ENCODE data around the gene TIPRL. TPM values are rescaled to one million over a fixed set of nuclear protein-coding genes. Genes with fewer than 3 reads are reported as not detected.

The TIPRL gene
- total RNA-seq, 4 donors from 2014 or later, result 19.3 to 25.7 (median 21.7) TPM

DNA sequence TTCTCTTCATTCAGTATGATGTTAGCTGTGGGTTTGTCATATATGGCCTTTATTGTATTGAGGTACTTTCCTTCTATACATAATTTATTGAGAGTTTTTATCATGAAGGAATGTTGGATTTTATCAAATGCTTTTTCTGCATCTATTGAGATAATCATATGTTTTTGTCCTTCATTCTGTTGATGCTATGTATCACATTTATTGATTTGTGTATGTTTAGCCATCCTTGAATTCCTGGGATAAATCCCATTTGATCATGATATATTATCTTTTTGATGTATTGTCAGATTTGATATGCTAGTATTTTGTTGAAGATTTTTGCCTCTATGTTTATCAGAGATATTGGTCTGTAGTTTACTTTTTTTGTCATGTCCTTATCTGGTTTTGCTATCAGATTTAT lies 21.1 kb upstream of the TIPRL start:
- intact Hi-C loops (cut with DNase I), result no loop called here
- DNase-seq, result no peak
- Histone ChIP-seq H3K4me3 (replicated peaks in 1 of 3) (no peak overlapping the region), H3K36me3 (no peaks in the 10 kb centered on the region), H3K27me3 (no peaks in the 10 kb centered on the region), H3K4me1 (no peaks in the 10 kb centered on the region), H3K9me3 (no peaks in the 10 kb centered on the region), H3K27ac (no peak overlapping the region)
- TF ChIP-seq POLR2A (IDR thresholded peaks at IDR 0.05) (no peak), CTCF (IDR thresholded peaks at IDR 0.05) (no peak)

DNA sequence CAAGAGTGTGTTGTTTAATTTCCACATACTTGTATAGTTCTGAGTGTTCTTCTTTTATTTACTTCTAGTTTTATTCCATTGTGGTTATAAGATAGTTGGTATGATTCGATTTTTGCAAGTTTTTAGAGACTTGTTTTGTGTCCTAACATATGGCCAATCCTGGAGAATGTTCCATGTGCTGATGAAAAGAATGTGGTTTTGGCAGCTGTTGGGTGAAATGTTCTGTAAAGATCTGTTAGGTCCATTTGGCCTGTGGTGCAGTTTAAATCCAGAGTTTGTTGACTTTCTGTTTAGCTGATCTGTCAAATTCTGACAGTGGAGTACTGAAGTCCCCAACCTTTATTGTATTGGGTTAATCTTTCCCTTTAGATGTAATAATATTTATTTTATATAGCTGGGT lies 19.5 kb upstream of the TIPRL start:
- WGBS, 2 donors, result 71 to 80% methylated on average over 1 of the region's 1 CpG
- no peaks in the 10 kb centered on the region for H3K27me3 ChIP-seq
- no peak overlapping the region for H3K4me3 ChIP-seq (replicated peaks in 1 of 3)
- TF ChIP-seq POLR2A (IDR thresholded peaks at IDR 0.05), result no peak
- no peak for TF ChIP-seq CTCF (IDR thresholded peaks at IDR 0.05)
- H3K9me3 ChIP-seq, result no peaks in the 10 kb centered on the region
- H3K27ac ChIP-seq, result no peak overlapping the region
- H3K4me1 ChIP-seq, result no peaks in the 10 kb centered on the region
- H3K36me3 ChIP-seq, result no peaks in the 10 kb centered on the region
- intact Hi-C loops (cut with DNase I), result no loop called here
- no peak for DNase-seq

- H3K27ac ChIP-seq, result no peak overlapping the region
- WGBS, 2 donors, result 93% methylated on average over 1 of the region's 1 CpG
- H3K4me1 ChIP-seq, result no peaks in the 10 kb centered on the region
- H3K9me3 ChIP-seq, result no peaks in the 10 kb centered on the region
- DNase-seq, result no peak
- no peak for TF ChIP-seq POLR2A (IDR thresholded peaks at IDR 0.05)
- no peak for TF ChIP-seq CTCF (IDR thresholded peaks at IDR 0.05)
- no peak overlapping the region for H3K4me3 ChIP-seq (replicated peaks in 1 of 3)
- intact Hi-C loops (cut with DNase I), result no loop called here
- no peaks in the 10 kb centered on the region for H3K36me3 ChIP-seq
- H3K27me3 ChIP-seq, result no peaks in the 10 kb centered on the region
These were observed 18.8 kb upstream of the TIPRL start for GRCh38 chr1:168159979-168160378.

DNA sequence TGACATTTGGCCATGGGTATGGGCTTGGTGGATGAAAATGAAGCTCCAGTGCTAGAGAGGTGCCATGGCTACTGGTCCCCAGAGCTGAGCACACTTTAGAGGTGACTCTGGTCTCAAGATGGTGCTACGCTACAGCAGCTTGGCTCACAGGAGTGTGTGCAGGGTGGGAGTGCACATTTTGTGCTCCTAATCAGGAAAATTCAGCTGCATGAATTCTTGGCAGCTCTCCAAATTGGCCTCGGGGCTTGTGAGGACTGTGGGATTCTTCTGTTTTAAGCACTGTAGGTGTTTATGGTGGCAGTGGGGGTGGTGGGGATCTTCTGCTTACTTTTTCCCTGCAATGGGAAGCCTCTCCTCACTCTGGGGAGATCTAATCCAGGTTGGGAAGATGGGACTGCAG lies 17.3 kb upstream of the TIPRL start:
- WGBS, 2 donors, result 60 to 72% methylated on average over 1 to 2 of the region's 2 CpGs
- H3K36me3 ChIP-seq, result no peaks in the 10 kb centered on the region
- H3K9me3 ChIP-seq, result no peaks in the 10 kb centered on the region
- intact Hi-C loops (cut with DNase I), result no loop called here
- H3K4me3 ChIP-seq (replicated peaks in 1 of 3), result no peak overlapping the region
- no peak for TF ChIP-seq POLR2A (IDR thresholded peaks at IDR 0.05)
- TF ChIP-seq CTCF (IDR thresholded peaks at IDR 0.05), result no peak
- no peaks in the 10 kb centered on the region for H3K4me1 ChIP-seq
- no peak for DNase-seq
- no peaks in the 10 kb centered on the region for H3K27me3 ChIP-seq
- H3K27ac ChIP-seq, result no peak overlapping the region

DNA sequence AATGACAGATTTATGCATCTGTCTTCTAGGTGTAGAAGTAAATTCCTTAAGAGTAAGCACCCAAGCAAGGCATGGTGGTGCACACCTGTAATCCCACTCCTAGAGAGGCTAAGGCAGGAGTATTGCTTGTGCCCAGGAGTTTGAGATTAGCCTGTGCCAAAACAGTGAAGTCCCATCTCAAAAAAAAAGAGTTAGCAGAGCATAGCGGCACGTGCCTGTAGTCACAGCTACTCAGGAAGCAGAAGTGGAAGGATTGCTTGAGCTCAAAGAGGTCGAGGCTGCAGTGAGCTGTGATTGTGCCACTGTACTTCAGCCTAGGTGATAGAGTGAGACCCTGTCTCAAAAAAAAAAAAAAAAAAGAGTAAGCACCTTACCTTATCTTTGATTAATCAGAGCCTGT lies 15.1 kb upstream of the TIPRL start:
- WGBS, 2 donors, result 35 to 40% methylated on average over 3 of the region's 3 CpGs
- Histone ChIP-seq H3K9me3 (no peaks in the 10 kb centered on the region), H3K4me1 (no peaks in the 10 kb centered on the region), H3K4me3 (replicated peaks in 1 of 3) (no peak overlapping the region), H3K27ac (no peak overlapping the region), H3K36me3 (no peaks in the 10 kb centered on the region), H3K27me3 (no peaks in the 10 kb centered on the region)
- no peak for DNase-seq
- intact Hi-C loops (cut with DNase I), result no loop called here
- TF ChIP-seq POLR2A (IDR thresholded peaks at IDR 0.05) (no peak), CTCF (IDR thresholded peaks at IDR 0.05) (no peak)

Data from thyroid gland (tissue), 4 donors.